Hepatocyte (in vitro differentiated cells): Measurements from ENCODE around the gene AFAP1L2.

Experiments used
- CTCF ChIP-seq: fragments of 200-600 bp; sonication (generic); IDR thresholded peaks from 2 replicates; pipeline ENCODE4 v1.5.1; 2016; ENCODE audit warnings: antibody characterized with exemption, mild to moderate bottlenecking; ENCODE audit not compliant: poor library complexity
- EZH2phosphoT487 ChIP-seq: fragments of 200-600 bp; sonication (generic); IDR thresholded peaks from one replicate; pipeline ENCODE4 v1.6.1; 2018; ENCODE audit warnings: antibody characterized with exemption, mild to moderate bottlenecking, low read depth, moderate library complexity; ENCODE audit not compliant: unreplicated experiment, severe bottlenecking

DNA sequence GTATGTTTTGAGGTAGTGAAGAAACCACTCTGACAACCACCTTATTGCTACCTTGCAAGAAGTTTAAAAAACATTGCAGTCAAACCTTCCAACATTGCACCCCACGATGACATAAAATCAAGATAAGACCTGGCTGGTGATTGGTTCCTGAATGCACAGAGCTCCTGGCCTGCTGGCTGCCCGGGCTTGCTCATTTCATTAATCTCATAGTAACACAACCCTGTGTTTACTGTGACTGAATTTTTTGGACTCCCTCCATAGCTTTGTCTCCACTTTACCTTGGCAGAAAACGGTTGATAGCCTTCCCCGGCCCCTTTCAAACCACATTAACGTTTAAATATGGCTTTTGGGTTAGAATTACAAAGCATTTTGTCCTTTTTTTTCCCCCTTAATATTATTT, 137.8 kb downstream of the AFAP1L2 start:
- TF ChIP-seq EZH2phosphoT487, result no peak
- no peak for TF ChIP-seq CTCF
